Right kidney (tissue), 9 donors: ENCODE measurements around the gene PIGR.
A peak's percentile ranks its signal among the peaks of the same experiment; 100 is the strongest.

Source experiments
- DNase-seq: peaks from one replicate; pipeline ENCODE4 v3.0.0-alpha.2; 2016
- long read RNA-seq, 8 donors: transcript quantifications; one replicate each; lab custom pipeline, GENCODE V29; 2026

The PIGR gene
- long read RNA-seq, donor 1 = 0 reads
- long read RNA-seq, donor 2 = 0 reads
- long read RNA-seq, donor 3, full-length matches to known transcripts = 1 of 1 reads
- long read RNA-seq, donor 3, partial matches to known transcripts = 0 of 1 reads
- long read RNA-seq, donor 3, other reads (novel, unspliced or antisense) = 0 of 1 reads
- long read RNA-seq, donor 4, full-length matches to known transcripts = 1 of 1 reads
- long read RNA-seq, donor 4, partial matches to known transcripts = 0 of 1 reads
- long read RNA-seq, donor 4, other reads (novel, unspliced or antisense) = 0 of 1 reads
- long read RNA-seq, donor 5 = 0 reads
- long read RNA-seq, donor 6 = 0 reads
- long read RNA-seq, donor 7 = 0 reads
- long read RNA-seq, donor 8, full-length matches to known transcripts = 1 of 1 reads
- long read RNA-seq, donor 8, partial matches to known transcripts = 0 of 1 reads
- long read RNA-seq, donor 8, other reads (novel, unspliced or antisense) = 0 of 1 reads

GRCh38 chr1:206946261-206946660 lies at the start of gene PIGR:
Gene PIGR (minus strand): TSS chr1:206946466. CDS start chr1:206940531, 5,935 bp downstream.
- DNase-seq = no peak

- DNase-seq = no peak
These were observed 46.5 kb upstream of the PIGR start for GRCh38 chr1:206992790-206993189.

GRCh38 chr1:206987873-206988272 lies 41.6 kb upstream of the PIGR start:
- no peak for DNase-seq

GRCh38 chr1:206986885-206987284 lies 40.6 kb upstream of the PIGR start:
- no peak for DNase-seq

GRCh38 chr1:206986402-206986801 lies 40.1 kb upstream of the PIGR start:
- no peak for DNase-seq

- no peak for DNase-seq
These were observed 39.0 kb upstream of the PIGR start for GRCh38 chr1:206985162-206985749.

- DNase-seq = peak; percentile 39
These were observed 36.0 kb upstream of the PIGR start for GRCh38 chr1:206982216-206982615.

GRCh38 chr1:206979379-206980043 lies 33.2 kb upstream of the PIGR start:
- no peak for DNase-seq

- DNase-seq = no peak
These were observed 32.0 kb upstream of the PIGR start for GRCh38 chr1:206978259-206978658.

- DNase-seq = no peak
These were observed 29.0 kb upstream of the PIGR start for GRCh38 chr1:206975306-206975705.

- DNase-seq = no peak
These were observed 27.9 kb upstream of the PIGR start for GRCh38 chr1:206974140-206974539.

- DNase-seq = no peak
These were observed 26.5 kb upstream of the PIGR start for GRCh38 chr1:206972728-206973127.

- DNase-seq = no peak
These were observed 24.9 kb upstream of the PIGR start for GRCh38 chr1:206971029-206971655.

GRCh38 chr1:206970446-206970845 lies 24.2 kb upstream of the PIGR start, which contains the start of gene FCAMR:
Gene FCAMR (minus strand): TSS chr1:206970460. CDS start chr1:206970125, 335 bp downstream.
- no peak for DNase-seq

- DNase-seq = no peak
These were observed 22.8 kb upstream of the PIGR start for GRCh38 chr1:206969090-206969489.

GRCh38 chr1:206967096-206967849 lies 21.0 kb upstream of the PIGR start:
- no peak for DNase-seq

GRCh38 chr1:206965781-206966180 lies 19.5 kb upstream of the PIGR start:
- no peak for DNase-seq

GRCh38 chr1:206963740-206964139 lies 17.5 kb upstream of the PIGR start:
- DNase-seq = no peak

- DNase-seq = no peak
These were observed 16.9 kb upstream of the PIGR start for GRCh38 chr1:206963119-206963712.

- no peak for DNase-seq
These were observed 16.0 kb upstream of the PIGR start for GRCh38 chr1:206962272-206962671.

- DNase-seq = no peak
These were observed 15.4 kb upstream of the PIGR start for GRCh38 chr1:206961668-206962067.
